DND-41 (cell line): ENCODE results near the gene TMEM109.

Experiments
- EZH2 ChIP-seq: IDR thresholded peaks from 3 replicates; pipeline ENCODE4 v1.6.1; 2012; ENCODE audit warnings: borderline replicate concordance, low read depth, mild to moderate bottlenecking, moderate library complexity, low read length, inconsistent platforms; ENCODE audit not compliant: severe bottlenecking
- TF ChIP-seq, protein P1 (sequence below): IDR thresholded peaks from 2 replicates; pipeline ENCODE4 v1.5.1; 2012; ENCODE audit warnings: borderline replicate concordance, low read length, moderate library complexity, mild to moderate bottlenecking; ENCODE audit not compliant: poor library complexity, severe bottlenecking; ENCODE audit errors: extremely low read depth

- TF ChIP-seq, protein P1, sequence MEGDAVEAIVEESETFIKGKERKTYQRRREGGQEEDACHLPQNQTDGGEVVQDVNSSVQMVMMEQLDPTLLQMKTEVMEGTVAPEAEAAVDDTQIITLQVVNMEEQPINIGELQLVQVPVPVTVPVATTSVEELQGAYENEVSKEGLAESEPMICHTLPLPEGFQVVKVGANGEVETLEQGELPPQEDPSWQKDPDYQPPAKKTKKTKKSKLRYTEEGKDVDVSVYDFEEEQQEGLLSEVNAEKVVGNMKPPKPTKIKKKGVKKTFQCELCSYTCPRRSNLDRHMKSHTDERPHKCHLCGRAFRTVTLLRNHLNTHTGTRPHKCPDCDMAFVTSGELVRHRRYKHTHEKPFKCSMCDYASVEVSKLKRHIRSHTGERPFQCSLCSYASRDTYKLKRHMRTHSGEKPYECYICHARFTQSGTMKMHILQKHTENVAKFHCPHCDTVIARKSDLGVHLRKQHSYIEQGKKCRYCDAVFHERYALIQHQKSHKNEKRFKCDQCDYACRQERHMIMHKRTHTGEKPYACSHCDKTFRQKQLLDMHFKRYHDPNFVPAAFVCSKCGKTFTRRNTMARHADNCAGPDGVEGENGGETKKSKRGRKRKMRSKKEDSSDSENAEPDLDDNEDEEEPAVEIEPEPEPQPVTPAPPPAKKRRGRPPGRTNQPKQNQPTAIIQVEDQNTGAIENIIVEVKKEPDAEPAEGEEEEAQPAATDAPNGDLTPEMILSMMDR: no peak
- TF ChIP-seq EZH2: no peak
Observed at GRCh38 chr11:60966890-60967289, 52.9 kb downstream of the TMEM109 start.
